ENCODE data around the gene TNNT2. TPM values are rescaled to one million over a fixed set of nuclear protein-coding genes. Genes with fewer than 3 reads are reported as not detected.

The TNNT2 gene
- total and polyA plus RNA-seq, 2 of the 13 experiments (the other 11 are each of a cell fraction or from before 2014, with no cell fraction given), result 0.20 to 0.63 TPM

DNA sequence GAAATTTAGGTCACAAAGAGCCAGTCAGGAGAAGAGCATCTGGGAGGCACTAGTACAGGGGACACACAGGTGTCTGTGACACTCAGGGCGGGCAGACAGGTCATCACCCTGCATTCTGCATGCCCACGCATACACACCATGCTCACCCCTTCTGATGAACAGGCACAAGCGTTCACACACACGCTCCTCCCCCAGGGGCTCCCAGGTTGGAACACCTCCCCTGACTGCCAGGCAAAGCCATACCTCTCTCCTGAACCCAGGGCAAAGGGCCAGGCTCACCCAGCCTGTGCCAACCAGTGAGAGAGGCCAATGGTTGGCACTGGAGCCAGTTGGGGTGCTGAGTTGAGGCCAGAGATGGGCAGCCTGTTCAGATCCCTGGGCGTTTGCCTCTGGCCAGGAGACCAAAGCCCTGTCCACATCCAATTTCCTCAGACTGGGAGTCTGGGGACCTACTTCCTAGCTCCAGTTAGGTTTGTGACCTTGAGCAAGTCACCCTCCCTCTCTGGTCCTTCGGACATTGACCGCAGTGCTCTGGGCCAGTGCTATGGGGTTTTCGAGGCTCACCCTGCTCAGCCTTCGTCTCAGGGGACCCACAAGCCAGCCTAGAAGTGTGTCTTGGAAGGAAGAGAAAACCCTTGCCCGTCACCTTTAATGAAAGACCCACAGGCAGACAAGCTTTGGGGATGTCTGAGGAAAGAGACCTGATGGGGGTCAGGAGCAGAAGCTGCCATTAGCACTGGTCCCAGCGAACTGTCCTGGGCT lies 27.4 kb upstream of the TNNT2 start (continued):
- TF ChIP-seq, protein P1, sequence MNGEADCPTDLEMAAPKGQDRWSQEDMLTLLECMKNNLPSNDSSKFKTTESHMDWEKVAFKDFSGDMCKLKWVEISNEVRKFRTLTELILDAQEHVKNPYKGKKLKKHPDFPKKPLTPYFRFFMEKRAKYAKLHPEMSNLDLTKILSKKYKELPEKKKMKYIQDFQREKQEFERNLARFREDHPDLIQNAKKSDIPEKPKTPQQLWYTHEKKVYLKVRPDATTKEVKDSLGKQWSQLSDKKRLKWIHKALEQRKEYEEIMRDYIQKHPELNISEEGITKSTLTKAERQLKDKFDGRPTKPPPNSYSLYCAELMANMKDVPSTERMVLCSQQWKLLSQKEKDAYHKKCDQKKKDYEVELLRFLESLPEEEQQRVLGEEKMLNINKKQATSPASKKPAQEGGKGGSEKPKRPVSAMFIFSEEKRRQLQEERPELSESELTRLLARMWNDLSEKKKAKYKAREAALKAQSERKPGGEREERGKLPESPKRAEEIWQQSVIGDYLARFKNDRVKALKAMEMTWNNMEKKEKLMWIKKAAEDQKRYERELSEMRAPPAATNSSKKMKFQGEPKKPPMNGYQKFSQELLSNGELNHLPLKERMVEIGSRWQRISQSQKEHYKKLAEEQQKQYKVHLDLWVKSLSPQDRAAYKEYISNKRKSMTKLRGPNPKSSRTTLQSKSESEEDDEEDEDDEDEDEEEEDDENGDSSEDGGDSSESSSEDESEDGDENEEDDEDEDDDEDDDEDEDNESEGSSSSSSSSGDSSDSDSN (CRISPR knock-in tag; IDR thresholded peaks at IDR 0.05), result peak; percentile 18; the same call in 1 of the 2 replicates
- TF ChIP-seq, protein P2, sequence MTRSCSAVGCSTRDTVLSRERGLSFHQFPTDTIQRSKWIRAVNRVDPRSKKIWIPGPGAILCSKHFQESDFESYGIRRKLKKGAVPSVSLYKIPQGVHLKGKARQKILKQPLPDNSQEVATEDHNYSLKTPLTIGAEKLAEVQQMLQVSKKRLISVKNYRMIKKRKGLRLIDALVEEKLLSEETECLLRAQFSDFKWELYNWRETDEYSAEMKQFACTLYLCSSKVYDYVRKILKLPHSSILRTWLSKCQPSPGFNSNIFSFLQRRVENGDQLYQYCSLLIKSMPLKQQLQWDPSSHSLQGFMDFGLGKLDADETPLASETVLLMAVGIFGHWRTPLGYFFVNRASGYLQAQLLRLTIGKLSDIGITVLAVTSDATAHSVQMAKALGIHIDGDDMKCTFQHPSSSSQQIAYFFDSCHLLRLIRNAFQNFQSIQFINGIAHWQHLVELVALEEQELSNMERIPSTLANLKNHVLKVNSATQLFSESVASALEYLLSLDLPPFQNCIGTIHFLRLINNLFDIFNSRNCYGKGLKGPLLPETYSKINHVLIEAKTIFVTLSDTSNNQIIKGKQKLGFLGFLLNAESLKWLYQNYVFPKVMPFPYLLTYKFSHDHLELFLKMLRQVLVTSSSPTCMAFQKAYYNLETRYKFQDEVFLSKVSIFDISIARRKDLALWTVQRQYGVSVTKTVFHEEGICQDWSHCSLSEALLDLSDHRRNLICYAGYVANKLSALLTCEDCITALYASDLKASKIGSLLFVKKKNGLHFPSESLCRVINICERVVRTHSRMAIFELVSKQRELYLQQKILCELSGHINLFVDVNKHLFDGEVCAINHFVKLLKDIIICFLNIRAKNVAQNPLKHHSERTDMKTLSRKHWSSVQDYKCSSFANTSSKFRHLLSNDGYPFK (CRISPR knock-in tag; IDR thresholded peaks at IDR 0.05; ENCODE audit: borderline replicate concordance), result peak; percentile 33; the same call in 1 of the 2 replicates
- TF ChIP-seq ASH2L (IDR thresholded peaks at IDR 0.05; ENCODE audit: insufficient read length, low read depth, low read length) (peak; percentile 36), SPEN (CRISPR knock-in tag; IDR thresholded peaks at IDR 0.05; ENCODE audit: low read depth) (0 out of 2 replicates have a peak, but pooled peaks have one; percentile 4), MTF2 (CRISPR knock-in tag; IDR thresholded peaks at IDR 0.05; ENCODE audit: borderline replicate concordance) (0 out of 2 replicates have a peak, but pooled peaks have one; percentile 26), ZNF44 (CRISPR knock-in tag; IDR thresholded peaks at IDR 0.05) (peak; percentile 87), JUN (CRISPR knock-in tag; IDR thresholded peaks at IDR 0.05) (no peak), ZNF547 (CRISPR knock-in tag; IDR thresholded peaks at IDR 0.05) (peak; percentile 31; the same call in 1 of the 2 replicates), ZNF670 (CRISPR knock-in tag; IDR thresholded peaks at IDR 0.05; ENCODE audit: borderline replicate concordance) (0 out of 2 replicates have a peak, but pooled peaks have one; percentile 21), HNRNPL (IDR thresholded peaks at IDR 0.05; ENCODE audit: low read depth, low read length) (peak; percentile 86), SP4 (CRISPR knock-in tag; IDR thresholded peaks at IDR 0.05) (0 out of 2 replicates have a peak, but pooled peaks have one; percentile 38), MXD4 (CRISPR knock-in tag; IDR thresholded peaks at IDR 0.05) (peak; percentile 19; the same call in 1 of the 2 replicates), ZNF124 (CRISPR knock-in tag; IDR thresholded peaks at IDR 0.05) (0 out of 2 replicates have a peak, but pooled peaks have one; percentile 12), ZNF260 (CRISPR knock-in tag; IDR thresholded peaks at IDR 0.05; ENCODE audit: borderline replicate concordance, low read depth) (no peak)
- TF ChIP-seq, protein P3, sequence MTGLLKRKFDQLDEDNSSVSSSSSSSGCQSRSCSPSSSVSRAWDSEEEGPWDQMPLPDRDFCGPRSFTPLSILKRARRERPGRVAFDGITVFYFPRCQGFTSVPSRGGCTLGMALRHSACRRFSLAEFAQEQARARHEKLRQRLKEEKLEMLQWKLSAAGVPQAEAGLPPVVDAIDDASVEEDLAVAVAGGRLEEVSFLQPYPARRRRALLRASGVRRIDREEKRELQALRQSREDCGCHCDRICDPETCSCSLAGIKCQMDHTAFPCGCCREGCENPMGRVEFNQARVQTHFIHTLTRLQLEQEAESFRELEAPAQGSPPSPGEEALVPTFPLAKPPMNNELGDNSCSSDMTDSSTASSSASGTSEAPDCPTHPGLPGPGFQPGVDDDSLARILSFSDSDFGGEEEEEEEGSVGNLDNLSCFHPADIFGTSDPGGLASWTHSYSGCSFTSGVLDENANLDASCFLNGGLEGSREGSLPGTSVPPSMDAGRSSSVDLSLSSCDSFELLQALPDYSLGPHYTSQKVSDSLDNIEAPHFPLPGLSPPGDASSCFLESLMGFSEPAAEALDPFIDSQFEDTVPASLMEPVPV (CRISPR knock-in tag; IDR thresholded peaks at IDR 0.05), result 0 out of 2 replicates have a peak, but pooled peaks have one; percentile 10
- TF ChIP-seq, protein P4, sequence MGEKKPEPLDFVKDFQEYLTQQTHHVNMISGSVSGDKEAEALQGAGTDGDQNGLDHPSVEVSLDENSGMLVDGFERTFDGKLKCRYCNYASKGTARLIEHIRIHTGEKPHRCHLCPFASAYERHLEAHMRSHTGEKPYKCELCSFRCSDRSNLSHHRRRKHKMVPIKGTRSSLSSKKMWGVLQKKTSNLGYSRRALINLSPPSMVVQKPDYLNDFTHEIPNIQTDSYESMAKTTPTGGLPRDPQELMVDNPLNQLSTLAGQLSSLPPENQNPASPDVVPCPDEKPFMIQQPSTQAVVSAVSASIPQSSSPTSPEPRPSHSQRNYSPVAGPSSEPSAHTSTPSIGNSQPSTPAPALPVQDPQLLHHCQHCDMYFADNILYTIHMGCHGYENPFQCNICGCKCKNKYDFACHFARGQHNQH (CRISPR knock-in tag; IDR thresholded peaks at IDR 0.05), result peak; percentile 66; the same call in 1 of the 2 replicates
- TF ChIP-seq, protein P5, sequence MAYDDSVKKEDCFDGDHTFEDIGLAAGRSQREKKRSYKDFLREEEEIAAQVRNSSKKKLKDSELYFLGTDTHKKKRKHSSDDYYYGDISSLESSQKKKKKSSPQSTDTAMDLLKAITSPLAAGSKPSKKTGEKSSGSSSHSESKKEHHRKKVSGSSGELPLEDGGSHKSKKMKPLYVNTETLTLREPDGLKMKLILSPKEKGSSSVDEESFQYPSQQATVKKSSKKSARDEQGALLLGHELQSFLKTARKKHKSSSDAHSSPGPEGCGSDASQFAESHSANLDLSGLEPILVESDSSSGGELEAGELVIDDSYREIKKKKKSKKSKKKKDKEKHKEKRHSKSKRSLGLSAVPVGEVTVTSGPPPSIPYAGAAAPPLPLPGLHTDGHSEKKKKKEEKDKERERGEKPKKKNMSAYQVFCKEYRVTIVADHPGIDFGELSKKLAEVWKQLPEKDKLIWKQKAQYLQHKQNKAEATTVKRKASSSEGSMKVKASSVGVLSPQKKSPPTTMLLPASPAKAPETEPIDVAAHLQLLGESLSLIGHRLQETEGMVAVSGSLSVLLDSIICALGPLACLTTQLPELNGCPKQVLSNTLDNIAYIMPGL (CRISPR knock-in tag; IDR thresholded peaks at IDR 0.05; ENCODE audit: borderline replicate concordance in 1 of 2, low read depth in 1 of 2), result no peak
